Left ventricle myocardium inferior (tissue), 1 donor: ENCODE measurements around the gene CUTA. TPM values are rescaled to one million over a fixed set of nuclear protein-coding genes. Genes with fewer than 3 reads are reported as not detected.
A peak's percentile ranks its signal among the peaks of the same experiment; 100 is the strongest.
"Not testable (repeated sequence)": the region's sequence is repeated elsewhere in the genome, so short reads cannot be mapped to it uniquely, and the experiment has no call there.

Experiments used
- DNase-seq: peaks from one replicate; pipeline ENCODE4 v3.0.0-alpha.2; 2020
- H3K27ac ChIP-seq: fragments of 200-600 bp; replicated peaks from 2 replicates; pipeline ENCODE4 v1.8.0; 2021
- H3K27me3 ChIP-seq: fragments of 200-600 bp; 2 replicates; pipeline ENCODE4 v1.8.0; 2021; ENCODE audit warnings: low read depth
- H3K36me3 ChIP-seq: fragments of 200-600 bp; 2 replicates; pipeline ENCODE4 v1.8.0; 2021
- H3K4me1 ChIP-seq: fragments of 200-600 bp; 2 replicates; pipeline ENCODE4 v1.8.0; 2021
- H3K4me3 ChIP-seq: fragments of 200-600 bp; 2 replicates; pipeline ENCODE4 v1.8.0; 2021; ENCODE audit warnings: mild to moderate bottlenecking, moderate library complexity
- H3K9me3 ChIP-seq: fragments of 200-600 bp; replicated peaks from 2 replicates; pipeline ENCODE4 v1.8.0; 2021
- CTCF ChIP-seq: fragments of 200-600 bp; IDR thresholded peaks from 2 replicates; pipeline ENCODE4 v1.8.0; 2021; ENCODE audit warnings: antibody characterized with exemption, mild to moderate bottlenecking, borderline replicate concordance
- intact Hi-C: fragments of 100-400 bp; cut with micrococcal nuclease; formaldehyde crosslinking; loops from one replicate; pipeline ENCODE4 v1.11.0; 2022
- total RNA-seq: library from RNA; stranded (reverse); fragmentation: NEBNext Ultra II Directional; extraction: Animal tissue kit (Norgen Biotek cat#: 25700); gene quantifications from one replicate; pipeline ENCODE4 v1.2.1, GENCODE V29; 2021
- donor health status: DM: no; HTN: yes; CAD: no; lungs with severe emphysema.

The CUTA gene
- total RNA-seq, 1 donor from 2014 or later: 107 TPM

DNA sequence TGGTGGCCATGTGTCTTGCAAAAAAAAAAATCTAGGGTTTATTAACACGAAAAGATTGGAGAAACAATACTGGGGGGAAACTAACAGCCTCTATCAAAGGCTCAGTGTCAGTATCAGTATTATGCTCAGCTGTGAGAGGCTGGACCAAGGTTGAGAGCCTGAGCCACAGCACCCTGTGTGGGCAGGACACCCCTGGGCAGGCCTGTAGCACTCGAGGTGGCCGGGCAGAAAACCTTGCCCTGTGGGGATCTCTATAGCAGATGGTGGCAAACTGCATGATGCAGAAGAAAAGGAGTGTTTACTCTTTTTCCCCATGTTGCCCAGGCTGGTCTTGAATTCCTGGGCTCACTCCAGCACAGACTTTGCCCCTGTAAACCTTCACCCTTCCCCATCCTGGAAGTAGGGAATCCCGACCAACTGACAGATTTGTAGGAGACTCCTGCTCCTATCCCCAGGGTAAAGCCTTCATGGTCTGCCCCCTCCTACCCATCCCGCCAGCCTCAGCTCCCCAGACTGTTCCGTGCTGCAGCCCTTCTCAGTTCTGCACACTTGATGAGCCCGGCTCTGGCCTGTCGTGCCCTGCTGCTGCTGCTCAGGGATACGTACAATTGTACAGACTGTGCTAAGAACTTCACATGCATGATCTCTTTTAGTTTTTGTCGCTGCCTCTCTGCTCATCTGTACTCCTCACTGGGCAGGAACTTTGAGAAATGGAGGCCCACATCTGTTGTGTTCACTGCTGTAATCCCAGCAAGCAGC is 34.3 kb downstream of the CUTA start:
- no peak for TF ChIP-seq CTCF
- H3K27ac ChIP-seq: no peak overlapping the region
- no peaks in the 10 kb centered on the region for H3K36me3 ChIP-seq
- no peaks in the 10 kb centered on the region for H3K27me3 ChIP-seq
- no peak overlapping the region for H3K4me3 ChIP-seq
- no peaks in the 10 kb centered on the region for H3K9me3 ChIP-seq
- no peaks in the 10 kb centered on the region for H3K4me1 ChIP-seq
- no peak for DNase-seq
- intact Hi-C loops: no loop called here

DNA sequence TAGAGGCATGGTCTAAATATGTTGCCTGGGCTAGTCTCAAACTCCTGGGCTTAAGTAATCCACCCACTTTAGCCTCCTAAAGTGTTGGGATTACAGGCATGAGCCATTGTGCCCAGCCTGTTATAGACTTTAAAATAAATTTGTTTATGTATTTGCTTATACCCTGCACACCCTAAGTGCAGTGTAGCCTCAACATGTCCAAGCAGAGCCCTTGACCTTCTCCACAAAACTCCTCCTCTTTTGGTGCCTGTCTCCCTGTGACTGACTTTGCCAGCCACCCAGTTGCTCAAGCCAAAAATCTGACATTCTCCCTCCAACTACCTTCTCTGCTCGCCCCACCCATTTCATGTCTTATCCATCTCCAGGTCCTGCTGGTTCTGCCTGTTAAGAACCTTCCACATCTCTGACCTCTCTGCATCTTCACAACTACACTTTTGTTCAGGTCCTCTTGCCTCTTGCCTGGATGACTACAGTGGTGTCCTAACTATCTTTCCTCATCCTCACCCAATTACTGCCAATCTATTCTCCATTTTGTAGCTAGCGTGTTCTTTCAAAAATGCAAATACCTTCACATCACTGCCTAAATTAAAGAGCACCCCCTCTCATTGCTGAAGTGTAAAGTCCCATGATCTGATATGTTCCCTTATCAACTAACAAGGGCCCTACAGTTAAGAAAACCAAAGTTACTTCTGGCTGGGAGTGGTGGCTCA is 37.5 kb downstream of the CUTA start:
- intact Hi-C loops: no loop called here
- no peak for TF ChIP-seq CTCF
- no peak overlapping the region for H3K4me3 ChIP-seq
- H3K36me3 ChIP-seq: no peaks in the 10 kb centered on the region
- H3K27ac ChIP-seq: no peak overlapping the region
- DNase-seq: no peak
- H3K9me3 ChIP-seq: no peaks in the 10 kb centered on the region
- no peaks in the 10 kb centered on the region for H3K27me3 ChIP-seq
- peaks cover 10% of the 10 kb centered on the region for H3K4me1 ChIP-seq

DNA sequence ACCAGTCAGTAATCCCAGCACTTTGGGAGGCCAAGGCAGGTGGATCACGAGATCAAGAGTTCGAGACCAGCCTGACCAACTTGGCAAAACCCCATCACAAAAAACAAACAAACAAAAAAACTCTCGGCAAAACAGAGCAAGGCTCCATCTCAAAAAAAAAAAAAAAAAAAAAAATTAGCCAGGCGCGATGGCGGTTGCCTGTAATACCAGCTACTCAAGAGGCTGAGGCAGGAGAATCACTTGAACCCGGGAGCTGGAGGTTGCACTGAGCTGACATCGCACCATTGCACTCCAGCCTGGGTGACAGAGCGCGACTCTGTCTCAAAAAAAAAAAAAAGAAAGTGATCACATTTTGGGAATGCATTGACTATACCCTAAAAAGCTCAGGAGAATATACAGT is 38.7 kb downstream of the CUTA start:
- H3K27ac ChIP-seq: not testable (repeated sequence)

DNA sequence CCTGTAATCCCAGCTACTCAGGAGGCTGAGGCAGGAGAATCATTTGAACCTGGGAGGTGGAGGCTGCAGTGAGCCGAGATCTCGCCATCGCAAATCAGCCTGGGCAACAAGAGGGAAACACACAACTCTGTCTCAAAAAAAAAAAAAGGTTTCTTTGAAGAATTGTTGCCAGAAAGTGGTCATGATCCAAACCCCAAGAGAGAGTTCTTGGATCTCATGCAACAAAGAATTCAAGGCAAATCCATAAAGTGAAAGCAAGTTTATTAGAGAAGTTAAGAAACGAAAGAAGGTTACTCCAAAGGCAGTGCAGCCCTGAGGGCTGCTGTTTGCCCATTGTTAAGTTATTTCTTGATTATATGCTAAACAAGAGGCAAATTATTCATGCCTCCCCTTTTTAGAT is 40.7 kb downstream of the CUTA start:
- intact Hi-C loops: no loop called here
- DNase-seq: no peak
- no peaks in the 10 kb centered on the region for H3K27me3 ChIP-seq
- no peaks in the 10 kb centered on the region for H3K9me3 ChIP-seq
- H3K4me3 ChIP-seq: no peak overlapping the region
- TF ChIP-seq CTCF: no peak
- peak overlapping the region; percentile 69 for H3K27ac ChIP-seq
- peaks cover 25% of the 10 kb centered on the region for H3K4me1 ChIP-seq
- no peaks in the 10 kb centered on the region for H3K36me3 ChIP-seq

More for the DNA sequence above, 38.7 kb downstream of the CUTA start:
- DNase-seq, H3K4me3 ChIP-seq, intact Hi-C loops, H3K36me3 ChIP-seq, H3K9me3 ChIP-seq, H3K27me3 ChIP-seq: not testable (repeated sequence)
- peaks cover 22% of the 10 kb centered on the region for H3K4me1 ChIP-seq

GRCh38 chr6:33375143-33375671 is 42.7 kb downstream of the CUTA start:
- H3K27me3 ChIP-seq: no peaks in the 10 kb centered on the region
- no peak overlapping the region for H3K4me3 ChIP-seq
- intact Hi-C loops: no loop called here
- no peaks in the 10 kb centered on the region for H3K36me3 ChIP-seq
- no peak for TF ChIP-seq CTCF
- no peaks in the 10 kb centered on the region for H3K9me3 ChIP-seq
- H3K27ac ChIP-seq: peak overlapping the region; percentile 69
- DNase-seq: peak; percentile 65
- peaks cover 25% of the 10 kb centered on the region for H3K4me1 ChIP-seq
